LoVo (cell line): ENCODE measurements around the gene NFATC3.
"Not testable (repeated sequence)": the region's sequence is repeated elsewhere in the genome, so short reads cannot be mapped to it uniquely, and the experiment has no call there.

ENCODE experiments used
- DNase-seq: peaks from one replicate; pipeline ENCODE4 v3.0.0-alpha.2; 2016; ENCODE audit warnings: low spot score

The NFATC3 gene

GRCh38 chr16:68120496-68120895 is 35.3 kb downstream of the NFATC3 start:
- not testable (repeated sequence) for DNase-seq

- DNase-seq = no peak
These were observed 41.2 kb downstream of the NFATC3 start for GRCh38 chr16:68126395-68126794.

GRCh38 chr16:68128577-68129305 is 43.6 kb downstream of the NFATC3 start:
- no peak for DNase-seq

- no peak for DNase-seq
These were observed 45.4 kb downstream of the NFATC3 start for GRCh38 chr16:68130520-68130919.

GRCh38 chr16:68131813-68132706 is 46.9 kb downstream of the NFATC3 start:
- no peak for DNase-seq

DNA sequence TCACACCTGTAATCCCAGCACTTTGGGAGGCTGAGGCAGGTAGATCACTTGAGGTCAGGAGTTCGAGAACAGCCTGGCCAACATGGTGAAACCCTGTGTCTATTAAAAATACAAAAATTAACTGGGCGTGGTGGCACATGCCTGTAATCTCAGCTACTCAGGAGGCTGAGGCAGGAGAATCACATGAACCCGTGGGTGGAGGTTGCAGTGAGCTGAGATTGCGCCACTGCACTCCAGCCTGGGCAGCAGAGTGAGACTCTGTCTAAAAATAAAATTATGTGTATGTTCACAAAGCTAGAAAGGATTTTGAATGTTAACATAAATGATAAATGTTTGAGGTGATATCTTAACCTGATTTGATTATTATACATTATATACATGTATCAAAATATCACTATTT is 47.8 kb downstream of the NFATC3 start:
- not testable (repeated sequence) for DNase-seq

DNA sequence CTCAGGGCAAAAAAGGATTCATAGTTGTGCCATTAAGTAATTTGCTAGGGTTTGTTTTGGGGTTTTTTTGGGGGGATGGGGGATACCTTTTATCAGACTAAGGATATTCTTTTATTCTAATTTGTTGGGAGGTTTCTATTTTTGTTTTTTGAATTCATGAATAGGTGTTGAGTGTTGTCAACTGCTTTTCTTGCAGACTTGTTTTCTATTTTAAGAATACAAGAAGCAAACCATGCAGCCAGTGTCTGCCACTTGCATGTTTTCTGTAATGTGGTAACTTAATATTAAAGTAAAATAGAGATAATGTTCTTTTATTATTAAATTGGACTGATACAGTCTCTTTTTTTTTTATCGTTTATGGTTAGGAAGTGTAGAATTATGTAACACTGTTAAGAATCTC is 49.5 kb downstream of the NFATC3 start:
- DNase-seq = no peak

DNA sequence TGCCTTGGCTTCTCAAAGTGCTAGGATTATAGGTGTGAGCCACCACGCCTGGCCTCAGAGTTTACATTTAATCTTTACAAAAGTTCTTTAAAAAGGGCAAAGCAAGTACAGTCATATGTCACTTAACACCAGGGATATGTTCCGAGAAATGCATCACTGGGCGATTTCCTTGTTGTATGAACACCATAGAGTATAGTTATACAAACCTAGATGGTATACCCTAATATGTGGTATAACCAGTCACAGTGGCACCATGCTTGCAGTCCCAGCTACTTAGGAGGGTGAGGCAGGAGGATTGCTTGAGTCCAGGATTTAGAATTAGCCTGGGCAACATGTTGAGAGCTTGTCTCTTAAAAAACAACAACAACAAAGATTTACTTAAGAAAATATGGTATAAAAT is 51.3 kb downstream of the NFATC3 start:
- no peak for DNase-seq

DNA sequence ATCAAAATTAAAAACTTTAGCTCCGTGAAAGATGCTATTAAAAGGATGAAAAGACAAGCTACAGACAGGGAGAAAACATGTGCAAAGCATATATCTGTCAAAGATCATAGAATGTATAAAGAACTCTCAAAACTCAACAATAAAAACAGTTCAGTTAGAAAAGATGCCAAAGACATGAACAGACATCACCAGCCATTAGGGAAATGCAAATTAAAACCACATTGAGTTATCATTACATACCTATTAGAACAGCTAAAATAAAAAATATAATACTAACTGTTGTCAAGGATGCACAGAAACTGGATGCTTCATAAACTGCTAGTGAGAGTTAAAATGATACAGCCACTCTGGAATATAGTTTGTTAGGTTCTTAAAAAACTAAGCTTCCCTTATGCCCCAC is 58.8 kb downstream of the NFATC3 start:
- no peak for DNase-seq

- no peak for DNase-seq
These were observed 61.4 kb downstream of the NFATC3 start for GRCh38 chr16:68146585-68146984.

DNA sequence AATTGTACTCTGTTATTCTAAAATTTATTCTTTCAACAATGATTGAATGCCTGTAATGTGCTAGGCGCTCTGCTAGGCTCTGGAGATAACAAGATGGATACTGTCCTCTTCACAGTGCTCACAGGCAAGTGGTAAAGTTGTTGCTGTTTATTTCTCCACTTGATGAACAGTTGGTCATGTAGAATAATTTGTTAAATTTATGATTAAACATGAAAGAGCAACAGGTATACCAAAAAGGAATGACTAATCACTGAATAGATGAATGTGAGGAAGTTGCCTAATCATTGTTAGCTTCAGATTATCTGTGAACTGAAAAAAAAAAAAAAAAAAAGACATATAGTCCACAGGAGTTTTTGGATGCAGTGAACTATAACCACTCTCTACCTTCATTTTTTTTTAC is 62.3 kb downstream of the NFATC3 start:
- DNase-seq = no peak

DNA sequence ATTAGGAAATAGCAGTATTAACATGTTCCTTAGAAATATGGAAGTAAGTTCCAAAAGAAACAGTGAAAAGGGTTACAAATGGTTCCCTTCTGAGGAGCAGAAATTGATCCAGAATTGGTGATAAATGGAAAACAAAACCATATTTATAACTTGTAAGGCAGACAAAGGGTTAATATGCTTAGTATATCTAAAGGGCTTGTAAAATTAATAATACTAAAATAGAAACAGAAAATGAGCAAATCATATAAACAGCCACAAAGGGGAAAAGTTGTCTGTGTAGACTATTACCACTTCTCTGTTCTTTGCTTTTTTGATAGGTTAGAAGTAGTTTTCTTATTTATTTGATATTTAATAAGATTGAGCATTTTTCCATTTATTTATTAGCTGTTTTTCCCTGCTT is 64.4 kb downstream of the NFATC3 start:
- no peak for DNase-seq

- no peak for DNase-seq
These were observed 70.3 kb downstream of the NFATC3 start for GRCh38 chr16:68155425-68155824.

GRCh38 chr16:68162413-68162812 is 77.2 kb downstream of the NFATC3 start:
- DNase-seq = no peak

GRCh38 chr16:68163275-68163674 is 78.1 kb downstream of the NFATC3 start:
- not testable (repeated sequence) for DNase-seq

DNA sequence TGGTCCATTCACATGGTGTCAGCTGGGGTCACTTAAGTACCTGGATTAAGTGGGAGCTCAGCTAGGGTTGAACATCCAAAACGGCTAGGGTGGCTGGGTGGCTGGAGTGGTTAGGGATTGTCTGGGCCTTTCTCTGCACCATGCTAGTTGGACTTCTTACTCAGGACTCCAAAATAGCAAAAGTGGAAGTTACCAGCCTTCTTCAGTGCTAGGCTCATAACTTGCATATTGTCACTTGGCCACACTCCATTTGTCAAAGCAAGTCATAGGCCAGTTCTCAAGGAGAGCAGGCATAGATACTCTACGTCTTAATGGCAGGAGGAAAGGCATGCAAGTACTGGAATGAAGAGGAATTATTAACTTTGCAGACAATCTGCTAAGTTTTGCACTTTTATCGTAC is 81.1 kb downstream of the NFATC3 start:
- DNase-seq = no peak

- no peak for DNase-seq
These were observed 94.1 kb downstream of the NFATC3 start for GRCh38 chr16:68179196-68179795.

GRCh38 chr16:68179855-68180254 is 94.7 kb downstream of the NFATC3 start:
- DNase-seq = no peak

DNA sequence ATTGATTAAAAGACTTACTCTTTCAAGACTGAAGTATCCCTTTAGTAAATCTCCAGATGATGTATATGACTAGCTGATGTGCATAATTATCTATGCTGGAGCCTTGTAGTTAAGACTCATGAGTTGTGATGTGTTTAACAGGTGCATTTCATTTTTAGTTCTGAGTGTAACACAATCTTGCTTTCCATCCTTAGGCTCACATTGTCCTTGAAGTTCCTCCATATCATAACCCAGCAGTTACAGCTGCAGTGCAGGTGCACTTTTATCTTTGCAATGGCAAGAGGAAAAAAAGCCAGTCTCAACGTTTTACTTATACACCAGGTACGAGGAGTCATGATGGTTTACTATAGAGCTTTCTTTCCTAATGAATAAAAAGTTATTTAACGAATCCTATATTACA is 97.9 kb downstream of the NFATC3 start:
- no peak for DNase-seq

DNA sequence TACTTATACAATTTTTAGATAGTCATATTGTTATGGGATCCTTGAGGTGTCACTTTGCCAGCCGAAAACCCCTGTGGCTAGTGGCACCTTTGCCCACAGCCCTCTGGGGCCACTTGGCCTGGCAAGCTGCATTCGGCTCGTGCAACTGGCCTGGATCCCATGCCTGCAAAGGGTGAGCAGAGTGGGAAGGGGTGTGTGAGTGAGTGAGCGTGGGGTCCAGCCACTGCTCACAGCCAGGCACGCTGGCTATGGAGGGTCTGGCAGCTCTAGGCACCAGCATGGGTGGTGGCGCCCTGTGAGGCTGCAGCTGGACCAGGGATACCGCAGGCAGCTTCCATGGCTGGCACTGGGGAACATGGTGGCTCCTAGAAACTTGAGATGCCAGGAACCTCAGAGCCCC is 101.7 kb downstream of the NFATC3 start:
- DNase-seq = no peak

DNA sequence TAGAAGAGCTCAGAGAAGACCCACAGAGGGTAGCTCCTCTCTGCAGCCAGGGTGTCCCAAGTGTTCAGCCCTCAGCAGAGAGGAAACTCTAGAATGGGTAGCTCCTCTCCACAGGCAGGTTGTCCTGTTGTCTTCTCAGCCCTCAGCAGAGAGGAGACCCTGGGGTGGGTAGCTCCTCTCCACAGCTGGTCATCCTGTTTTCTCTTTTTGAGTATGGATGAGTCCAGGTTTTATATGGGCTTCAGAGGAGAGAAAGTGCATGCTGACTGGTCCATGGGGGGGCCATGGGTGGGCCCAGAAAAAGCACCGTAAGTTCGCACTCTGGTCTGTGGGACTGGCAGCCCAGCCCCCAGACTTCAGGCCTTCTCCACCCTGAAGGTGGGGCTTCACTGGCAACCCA is 102.3 kb downstream of the NFATC3 start:
- DNase-seq = no peak

DNA sequence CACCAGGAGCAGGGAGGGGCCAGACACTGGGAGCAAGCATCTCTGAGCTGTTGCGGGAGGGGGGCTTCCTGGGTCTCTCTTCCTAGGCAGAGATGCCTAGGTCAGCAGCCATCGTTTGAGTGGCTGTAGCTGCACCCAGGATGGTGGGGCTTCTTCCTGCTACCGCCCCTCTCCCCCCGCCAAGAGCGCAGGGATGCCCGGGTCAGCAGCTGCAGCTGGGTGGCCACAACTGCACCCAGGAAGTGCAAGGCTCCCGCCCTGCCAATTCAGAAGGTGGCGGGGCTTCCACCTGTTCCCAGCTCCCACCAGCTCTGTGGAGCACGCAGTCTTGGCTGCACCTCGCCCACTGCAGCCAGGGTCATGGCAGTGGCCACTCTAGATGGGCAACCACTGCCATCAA is 103.0 kb downstream of the NFATC3 start:
- DNase-seq = no peak

DNA sequence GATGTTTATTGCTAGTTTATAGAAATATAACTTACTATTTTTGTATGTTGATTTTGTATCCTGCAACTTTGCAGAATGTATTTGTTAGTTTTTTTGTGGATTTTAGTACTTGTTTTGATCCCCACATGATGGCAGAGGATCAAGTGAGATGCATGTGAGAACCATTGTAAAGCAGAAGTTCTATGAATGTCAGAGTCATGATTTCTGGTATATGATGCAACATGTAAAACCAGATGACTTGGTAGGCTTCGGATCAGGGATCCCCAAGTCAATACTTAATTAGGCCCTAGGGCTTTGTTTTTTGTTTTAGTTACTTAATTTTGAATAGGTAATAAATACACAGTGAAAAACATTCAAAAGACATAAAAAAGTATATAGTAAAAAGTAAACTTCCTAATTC is 104.9 kb downstream of the NFATC3 start:
- DNase-seq = no peak
